Measurements from ENCODE around the gene TNFRSF8.

GRCh38 chr1:12150456-12151200 is 87.5 kb downstream of the TNFRSF8 start:
- TF ChIP-seq CTCF (IDR thresholded peaks at IDR 0.05; ENCODE audit: low read length) (no peak), EZH2 (IDR thresholded peaks at IDR 0.05; ENCODE audit: borderline replicate concordance, low read length) (no peak)
